Endothelial cell (in vitro differentiated cells): ENCODE measurements around the gene MYRIP. TPM values are rescaled to one million over a fixed set of nuclear protein-coding genes. Genes with fewer than 3 reads are reported as not detected.

Experiments used
- DNase-seq: peaks from one replicate; pipeline ENCODE4 v3.0.0; 2021; ENCODE audit warnings: low spot score
- H3K27ac Mint-ChIP-seq: one replicate; pipeline ENCODE4 v1.8.0; 2021; ENCODE audit warnings: mixed read lengths, inconsistent platforms; ENCODE audit not compliant: unreplicated experiment
- H3K27me3 Mint-ChIP-seq: one replicate; pipeline ENCODE4 v1.8.0; 2021; ENCODE audit warnings: mild to moderate bottlenecking, moderate library complexity, mixed read lengths, inconsistent platforms; ENCODE audit not compliant: unreplicated experiment
- H3K36me3 Mint-ChIP-seq: one replicate; pipeline ENCODE4 v1.8.0; 2021; ENCODE audit warnings: mild to moderate bottlenecking, low read depth, mixed read lengths, inconsistent platforms; ENCODE audit not compliant: unreplicated experiment
- H3K4me1 Mint-ChIP-seq: one replicate; pipeline ENCODE4 v1.8.0; 2021; ENCODE audit warnings: mild to moderate bottlenecking, mixed read lengths, inconsistent platforms; ENCODE audit not compliant: unreplicated experiment
- H3K4me3 Mint-ChIP-seq: one replicate; pipeline ENCODE4 v1.8.0; 2021; ENCODE audit warnings: mild to moderate bottlenecking, mixed read lengths, inconsistent platforms; ENCODE audit not compliant: unreplicated experiment
- H3K9me3 Mint-ChIP-seq: one replicate; pipeline ENCODE4 v1.8.0; 2021; ENCODE audit warnings: mixed read lengths, inconsistent platforms; ENCODE audit not compliant: unreplicated experiment
- CTCF ChIP-seq: fragments of 200-600 bp; sonication (generic); IDR thresholded peaks from one replicate; pipeline ENCODE4 v1.5.0; 2021; ENCODE audit warnings: antibody characterized with exemption; ENCODE audit not compliant: unreplicated experiment
- total RNA-seq: library from RNA; stranded (reverse); fragmentation: NEBNext Ultra II Directional; extraction: Animal tissue kit (Norgen Biotek cat#: 25700); gene quantifications from one replicate; pipeline ENCODE4 v1.2.1, GENCODE V29; 2021; ENCODE audit not compliant: unreplicated experiment

MYRIP gene
- total RNA-seq, 1 donor from 2014 or later, result 0.49 TPM

- Mint-ChIP-seq H3K4me1 (peaks cover 6% of the 10 kb centered on the region), H3K4me3 (no peak overlapping the region), H3K27ac (no peak overlapping the region), H3K9me3 (no peaks in the 10 kb centered on the region), H3K36me3 (no peaks in the 10 kb centered on the region), H3K27me3 (peaks cover 2% of the 10 kb centered on the region)
- TF ChIP-seq CTCF, result no peak
- DNase-seq, result no peak
These were observed 61.3 kb downstream of the MYRIP start for GRCh38 chr3:39870706-39871105.

- DNase-seq, result no peak
- no peak for TF ChIP-seq CTCF
- no peaks in the 10 kb centered on the region for H3K9me3 Mint-ChIP-seq
- H3K36me3 Mint-ChIP-seq, result no peaks in the 10 kb centered on the region
- no peak overlapping the region for H3K27ac Mint-ChIP-seq
- H3K27me3 Mint-ChIP-seq, result no peaks in the 10 kb centered on the region
- H3K4me3 Mint-ChIP-seq, result no peak overlapping the region
- H3K4me1 Mint-ChIP-seq, result no peaks in the 10 kb centered on the region
These were observed 70.2 kb downstream of the MYRIP start for GRCh38 chr3:39879581-39879980.

- H3K9me3 Mint-ChIP-seq, result no peaks in the 10 kb centered on the region
- H3K4me3 Mint-ChIP-seq, result no peak overlapping the region
- H3K27me3 Mint-ChIP-seq, result no peaks in the 10 kb centered on the region
- no peak for TF ChIP-seq CTCF
- DNase-seq, result no peak
- H3K36me3 Mint-ChIP-seq, result no peaks in the 10 kb centered on the region
- H3K4me1 Mint-ChIP-seq, result no peaks in the 10 kb centered on the region
- no peak overlapping the region for H3K27ac Mint-ChIP-seq
These were observed 72.7 kb downstream of the MYRIP start for GRCh38 chr3:39882111-39882510.

GRCh38 chr3:39892068-39892467 is 82.7 kb downstream of the MYRIP start:
- Mint-ChIP-seq H3K4me1 (peaks cover 14% of the 10 kb centered on the region), H3K9me3 (no peaks in the 10 kb centered on the region), H3K4me3 (no peak overlapping the region), H3K27me3 (no peaks in the 10 kb centered on the region), H3K27ac (peak overlapping the region; percentile 78), H3K36me3 (no peaks in the 10 kb centered on the region)
- DNase-seq, result no peak
- no peak for TF ChIP-seq CTCF

GRCh38 chr3:39896184-39896583 is 86.8 kb downstream of the MYRIP start:
- Mint-ChIP-seq H3K36me3 (no peaks in the 10 kb centered on the region), H3K4me3 (no peak overlapping the region)
- no peak for TF ChIP-seq CTCF

More at GRCh38 chr3:39896184-39896583, 86.8 kb downstream of the MYRIP start:
- Mint-ChIP-seq H3K27me3 (no peaks in the 10 kb centered on the region), H3K9me3 (no peaks in the 10 kb centered on the region), H3K4me1 (peaks cover 9% of the 10 kb centered on the region), H3K27ac (no peak overlapping the region)
- no peak for DNase-seq
